Subcutaneous abdominal adipose tissue (tissue), 5 donors: ENCODE measurements around the gene SLC26A11.

ENCODE experiments used
- H3K27ac ChIP-seq: one replicate; pipeline ENCODE4 v1.7.0; 2013; ENCODE audit warnings: low read depth, mild to moderate bottlenecking, inconsistent platforms, low read length, moderate library complexity
- H3K27me3 ChIP-seq, 5 donors: one replicate each; pipeline ENCODE4 v1.7.0; 2013; ENCODE audit warnings: low read length in 5 of 5, inconsistent platforms in 1 of 5; ENCODE audit not compliant: control insufficient read depth in 5 of 5, insufficient read depth in 4 of 5
- H3K36me3 ChIP-seq, 5 donors: one replicate each; pipeline ENCODE4 v1.7.0; 2013; ENCODE audit warnings: low read length in 5 of 5; ENCODE audit not compliant: control insufficient read depth in 5 of 5, insufficient read depth in 5 of 5
- H3K4me1 ChIP-seq, 5 donors: one replicate each; pipeline ENCODE4 v1.7.0; 2013; ENCODE audit warnings: low read length in 5 of 5, mild to moderate bottlenecking in 3 of 5, moderate library complexity in 1 of 5; ENCODE audit not compliant: control insufficient read depth in 5 of 5, insufficient read depth in 5 of 5
- H3K4me3 ChIP-seq, 5 donors: one replicate each; pipeline ENCODE4 v1.7.0; 2013; ENCODE audit warnings: low read length in 5 of 5, low read depth in 1 of 5
- H3K9ac ChIP-seq, 5 donors: one replicate each; pipeline ENCODE4 v1.7.0; 2013; ENCODE audit warnings: low read length in 5 of 5, mild to moderate bottlenecking in 4 of 5, moderate library complexity in 3 of 5
- H3K9me3 ChIP-seq, 5 donors: one replicate each; pipeline ENCODE4 v1.7.0; 2013; ENCODE audit warnings: low read length in 5 of 5; ENCODE audit not compliant: control insufficient read depth in 5 of 5
- donor health status: healthy.
- donor health status: healthy.
- donor health status: healthy.
- donor health status: healthy.
- donor health status: healthy.

SLC26A11 gene

GRCh38 chr17:80205811-80206210 lies 14.4 kb upstream of the SLC26A11 start:
- no peaks in the 10 kb centered on the region for H3K27me3 ChIP-seq
- no peak overlapping the region for H3K27ac ChIP-seq
- H3K36me3 ChIP-seq, result peaks cover 0 to 32% (median 17%) of the 10 kb centered on the region in 5 donors
- no peaks in the 10 kb centered on the region for H3K4me1 ChIP-seq
- H3K9me3 ChIP-seq, result no peaks in the 10 kb centered on the region
- H3K9ac ChIP-seq, result no peak overlapping the region
- H3K4me3 ChIP-seq, result no peak overlapping the region

- no peak overlapping the region for H3K4me3 ChIP-seq
- peaks cover 2 to 50% (median 35%) of the 10 kb centered on the region in 5 donors for H3K36me3 ChIP-seq
- no peaks in the 10 kb centered on the region for H3K4me1 ChIP-seq
- H3K27ac ChIP-seq, result no peak overlapping the region
- H3K27me3 ChIP-seq, result no peaks in the 10 kb centered on the region
- no peaks in the 10 kb centered on the region for H3K9me3 ChIP-seq
- H3K9ac ChIP-seq, result no peak overlapping the region
Observed at GRCh38 chr17:80208050-80208449, 12.2 kb upstream of the SLC26A11 start.

GRCh38 chr17:80209765-80210164 lies 10.5 kb upstream of the SLC26A11 start:
- Histone ChIP-seq H3K9ac (no peak overlapping the region), H3K9me3 (no peaks in the 10 kb centered on the region), H3K27ac (no peak overlapping the region), H3K4me1 (peaks cover 0 to 5% (median 0%) of the 10 kb centered on the region in 5 donors), H3K36me3 (peaks cover 2 to 67% (median 48%) of the 10 kb centered on the region in 5 donors), H3K4me3 (no peak overlapping the region), H3K27me3 (no peaks in the 10 kb centered on the region)

- H3K4me1 ChIP-seq, result peaks cover 0 to 5% (median 0%) of the 10 kb centered on the region in 5 donors
- no peak overlapping the region for H3K27ac ChIP-seq
- no peak overlapping the region for H3K4me3 ChIP-seq
- H3K9me3 ChIP-seq, result no peaks in the 10 kb centered on the region
- no peaks in the 10 kb centered on the region for H3K27me3 ChIP-seq
- H3K36me3 ChIP-seq, result peaks cover 2 to 75% (median 54%) of the 10 kb centered on the region in 5 donors
- no peak overlapping the region for H3K9ac ChIP-seq
Observed at GRCh38 chr17:80210348-80211108, 9.7 kb upstream of the SLC26A11 start.

- Histone ChIP-seq H3K9ac (no peak overlapping the region), H3K36me3 (peaks cover 2 to 90% (median 63%) of the 10 kb centered on the region in 5 donors), H3K27ac (no peak overlapping the region), H3K4me1 (peaks cover 0 to 5% (median 0%) of the 10 kb centered on the region in 5 donors), H3K9me3 (no peaks in the 10 kb centered on the region), H3K27me3 (no peaks in the 10 kb centered on the region), H3K4me3 (no peak overlapping the region)
Observed at GRCh38 chr17:80212109-80212508, 8.1 kb upstream of the SLC26A11 start.

GRCh38 chr17:80212511-80212910 lies 7.7 kb upstream of the SLC26A11 start:
- H3K9me3 ChIP-seq, result no peaks in the 10 kb centered on the region
- H3K27ac ChIP-seq, result no peak overlapping the region
- peaks cover 0 to 5% (median 0%) of the 10 kb centered on the region in 5 donors for H3K4me1 ChIP-seq
- H3K9ac ChIP-seq, result no peak overlapping the region
- H3K4me3 ChIP-seq, result no peak overlapping the region
- no peaks in the 10 kb centered on the region for H3K27me3 ChIP-seq
- peaks cover 2 to 94% (median 66%) of the 10 kb centered on the region in 5 donors for H3K36me3 ChIP-seq

GRCh38 chr17:80212962-80213642 lies 7.1 kb upstream of the SLC26A11 start:
- H3K4me3 ChIP-seq, result no peak overlapping the region
- H3K27ac ChIP-seq, result no peak overlapping the region
- H3K9me3 ChIP-seq, result no peaks in the 10 kb centered on the region
- no peaks in the 10 kb centered on the region for H3K27me3 ChIP-seq
- peaks cover 2 to 98% (median 70%) of the 10 kb centered on the region in 5 donors for H3K36me3 ChIP-seq
- no peak overlapping the region for H3K9ac ChIP-seq
- H3K4me1 ChIP-seq, result peaks cover 0 to 5% (median 0%) of the 10 kb centered on the region in 5 donors

- Histone ChIP-seq H3K4me3 (no peak overlapping the region), H3K4me1 (peaks cover 0 to 10% (median 0%) of the 10 kb centered on the region in 5 donors), H3K27ac (no peak overlapping the region), H3K9me3 (no peaks in the 10 kb centered on the region), H3K27me3 (no peaks in the 10 kb centered on the region), H3K9ac (no peak overlapping the region), H3K36me3 (peaks cover 2 to 93% (median 70%) of the 10 kb centered on the region in 5 donors)
Observed at GRCh38 chr17:80213643-80213975, 6.6 kb upstream of the SLC26A11 start.

GRCh38 chr17:80214012-80214877 lies 6.0 kb upstream of the SLC26A11 start:
- no peak overlapping the region for H3K27ac ChIP-seq
- no peaks in the 10 kb centered on the region for H3K27me3 ChIP-seq
- peaks cover 0 to 14% (median 4%) of the 10 kb centered on the region in 5 donors for H3K4me1 ChIP-seq
- H3K4me3 ChIP-seq, result no peak overlapping the region
- H3K36me3 ChIP-seq, result peaks cover 2 to 87% (median 69%) of the 10 kb centered on the region in 5 donors
- H3K9me3 ChIP-seq, result no peaks in the 10 kb centered on the region
- no peak overlapping the region for H3K9ac ChIP-seq
